Measurements from ENCODE around the gene DMRTC1.
"Not testable (repeated sequence)": the region's sequence is repeated elsewhere in the genome, so short reads cannot be mapped to it uniquely, and the experiment has no call there.

DMRTC1 gene

GRCh38 chrX:72943819-72944169 is at the start of gene DMRTC1:
TSS of gene DMRTC1 (minus strand) at chrX:72943837. CDS start at chrX:72875694, 68,143 bp downstream.
- DNase-seq, result not testable (repeated sequence)

- DNase-seq, result not testable (repeated sequence)
Measured at GRCh38 chrX:72980894-72981469, 37.3 kb upstream of the DMRTC1 start.

GRCh38 chrX:72974885-72975284 is 31.2 kb upstream of the DMRTC1 start:
- not testable (repeated sequence) for DNase-seq

DNA sequence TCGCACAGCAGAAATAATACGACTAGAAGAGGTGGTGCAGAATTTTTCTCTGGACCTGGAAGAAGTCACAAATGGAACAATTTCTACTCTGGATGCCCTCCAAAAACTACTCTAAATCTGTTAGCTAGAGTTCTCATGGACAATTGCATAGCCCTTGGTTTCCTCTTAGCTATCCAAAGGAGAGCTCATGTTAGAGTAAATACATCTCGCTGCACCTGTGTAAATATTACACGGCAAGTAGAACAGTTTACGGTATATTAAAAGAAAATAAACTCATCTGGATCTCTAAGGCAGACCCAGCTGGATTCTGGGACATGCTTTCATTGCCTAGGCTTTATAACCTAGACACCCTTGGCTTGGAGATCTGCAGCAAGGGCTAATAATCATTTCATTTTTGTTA is 28.2 kb upstream of the DMRTC1 start:
- DNase-seq, result not testable (repeated sequence)

DNA sequence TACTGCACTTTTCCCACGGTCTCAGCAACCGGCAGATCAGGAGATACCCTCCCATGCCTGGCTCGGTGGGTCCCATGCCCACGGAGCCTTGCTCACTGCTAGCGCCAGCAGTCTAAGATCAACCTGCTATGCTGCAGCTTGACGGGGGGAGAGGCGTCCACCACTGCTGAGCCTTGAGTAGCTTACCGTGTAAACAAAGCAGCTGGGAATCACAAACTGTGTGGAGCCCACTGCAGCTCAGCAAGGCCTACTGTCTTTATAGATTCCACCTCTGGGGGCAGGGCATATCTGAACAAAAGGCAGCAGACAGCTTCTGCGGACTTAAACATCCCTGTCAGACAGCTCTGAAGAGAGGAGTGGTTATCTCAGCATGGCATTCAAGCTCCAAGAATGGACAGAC is 16.3 kb upstream of the DMRTC1 start:
- not testable (repeated sequence) for DNase-seq

GRCh38 chrX:72943035-72943818 is 410 bp downstream of the DMRTC1 start:
- DNase-seq, result not testable (repeated sequence)

- DNase-seq, result not testable (repeated sequence)
Measured at GRCh38 chrX:72942272-72942671, 1.4 kb downstream of the DMRTC1 start.

GRCh38 chrX:72937906-72938305 is 5.7 kb downstream of the DMRTC1 start, which contains the start of gene FAM236A:
TSS of gene FAM236A (plus strand) at chrX:72938206. CDS start at chrX:72938263, 57 bp downstream.
- DNase-seq, result not testable (repeated sequence)

- DNase-seq, result not testable (repeated sequence)
Measured at GRCh38 chrX:72936882-72937455, 6.7 kb downstream of the DMRTC1 start.

GRCh38 chrX:72936455-72936854 is 7.2 kb downstream of the DMRTC1 start:
- DNase-seq, result not testable (repeated sequence)

GRCh38 chrX:72932283-72932682 is 11.4 kb downstream of the DMRTC1 start:
- DNase-seq, result not testable (repeated sequence)

DNA sequence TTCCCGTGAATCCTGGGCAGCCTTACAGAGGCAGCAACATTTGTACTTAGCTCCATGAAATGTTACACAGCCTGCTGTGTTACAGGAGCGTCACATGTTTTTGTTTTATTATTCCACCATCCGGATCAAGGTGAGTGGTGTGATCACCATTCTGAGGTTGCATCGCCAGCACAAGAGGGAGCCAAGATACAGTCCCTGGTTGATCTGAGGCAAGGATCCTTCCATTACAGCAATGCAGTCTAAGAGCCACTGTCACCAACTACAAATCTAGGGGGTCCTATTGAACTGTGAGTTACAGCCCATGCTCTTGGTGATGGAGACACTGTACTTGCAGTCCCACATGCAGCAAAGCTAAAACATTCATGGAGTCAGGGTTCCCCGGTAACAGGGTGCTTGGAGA is 27.5 kb downstream of the DMRTC1 start:
- DNase-seq, result not testable (repeated sequence)

DNA sequence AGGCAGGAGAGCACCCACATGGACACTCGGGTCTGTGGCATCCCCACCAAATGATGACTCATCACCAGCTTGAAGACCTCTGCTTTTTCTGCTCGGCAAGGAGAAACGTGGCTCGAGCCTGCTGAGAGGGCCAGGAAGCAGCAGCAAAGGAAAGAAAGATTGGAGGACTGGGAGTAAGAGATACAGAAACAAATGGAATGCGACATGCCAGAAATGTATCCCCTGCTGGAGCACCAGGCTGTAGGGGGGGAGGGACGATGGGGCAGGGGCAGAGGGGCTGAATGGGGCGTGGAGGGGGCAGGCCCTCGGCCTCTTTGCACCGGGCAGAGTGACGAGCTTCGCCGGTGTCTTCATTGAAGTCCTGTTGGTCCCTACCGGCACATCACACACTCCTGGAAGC is 31.3 kb downstream of the DMRTC1 start, which contains the start of gene FAM236C:
FAM236C (plus strand) TSS at position 301 of the 400 bp plus-strand sequence. CDS start 100 bp downstream, outside the sequence.
- not testable (repeated sequence) for DNase-seq

DNA sequence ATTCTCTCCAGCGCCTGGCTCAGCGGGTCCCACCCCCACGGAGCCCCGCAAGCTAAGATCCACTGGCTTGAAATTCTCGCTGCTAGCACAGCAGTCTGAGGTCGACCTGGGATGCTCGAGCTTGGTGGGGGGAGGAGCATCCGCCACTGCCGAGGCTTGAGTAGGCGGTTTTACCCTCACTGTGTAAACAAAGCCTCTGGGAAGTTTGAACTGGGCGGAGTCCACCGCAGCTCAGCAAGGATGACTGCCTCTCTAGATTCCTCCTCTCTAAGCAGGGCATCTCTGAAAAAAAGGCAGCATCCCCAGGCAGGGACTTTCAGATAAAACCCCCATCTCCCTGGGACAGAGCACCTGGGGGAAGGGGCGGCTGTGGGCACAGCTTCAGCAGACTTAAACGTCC is 53.9 kb downstream of the DMRTC1 start:
- not testable (repeated sequence) for DNase-seq

- DNase-seq, result not testable (repeated sequence)
Measured at GRCh38 chrX:72882898-72883297, 60.7 kb downstream of the DMRTC1 start.

GRCh38 chrX:72837532-72837931 is 106.1 kb downstream of the DMRTC1 start:
- not testable (repeated sequence) for DNase-seq

- DNase-seq, result not testable (repeated sequence)
Measured at GRCh38 chrX:72830701-72831100, 112.9 kb downstream of the DMRTC1 start.

All from CD4-positive, alpha-beta T cell treated with Interleukin-6 for 4 hours (primary cell).